H1 (cell line): ENCODE results near the gene LEKR1. TPM values are rescaled to one million over a fixed set of nuclear protein-coding genes. Genes with fewer than 3 reads are reported as not detected.

Experiments used
- CTCF ChIA-PET: fragments of 300-600 bp; sonication (Branson Sonifier 250); formaldehyde crosslinking; loops from one replicate; lab custom pipeline; 2021; ENCODE audit not compliant: partially characterized antibody; lab: Charles Lee
- POLR2A ChIA-PET: fragments of 300-600 bp; sonication (Branson Sonifier 250); formaldehyde crosslinking; loops from one replicate; lab custom pipeline; 2021; ENCODE audit warnings: inconsistent platforms; ENCODE audit not compliant: partially characterized antibody; lab: Charles Lee
- DNase-seq, 2 experiments: peaks; one replicate each; pipeline versions ENCODE4 v3.0.0 to v3.0.0-alpha.2; 2010 to 2022; ENCODE audit warnings: low spot score in 2 of 2, low read depth in 1 of 2, mixed read lengths in 1 of 2
- FAIRE-seq: peaks from 2 replicates; lab custom pipeline; 2011; peaks lifted over from hg19 to GRCh38; lab: Jason Lieb, UNC
- H2AFZ ChIP-seq: 2 replicates; pipeline ENCODE4 v1.8.1; 2012; ENCODE audit warnings: low read length, inconsistent platforms
- H2AK5ac ChIP-seq: 2 replicates; pipeline ENCODE4 v1.6.1; 2013; ENCODE audit warnings: low read depth, low read length
- H2BK120ac ChIP-seq: replicated peaks from 2 replicates; pipeline ENCODE3; 2013; ENCODE audit warnings: low read depth, low read length, inconsistent platforms
- H2BK12ac ChIP-seq: 2 replicates; pipeline ENCODE4 v1.6.1; 2013; ENCODE audit warnings: low read depth, low read length
- H2BK15ac ChIP-seq: 2 replicates; pipeline ENCODE4 v1.6.1; 2013; ENCODE audit warnings: low read length
- H2BK20ac ChIP-seq: 2 replicates; pipeline ENCODE4 v1.6.1; 2013; ENCODE audit warnings: low read length
- H2BK5ac ChIP-seq: 2 replicates; pipeline ENCODE4 v1.6.1; 2013; ENCODE audit warnings: low read depth, low read length
- H3K14ac ChIP-seq: 2 replicates; pipeline ENCODE4 v1.6.1; 2013; ENCODE audit warnings: inconsistent platforms; ENCODE audit not compliant: insufficient read length
- H3K18ac ChIP-seq: 2 replicates; pipeline ENCODE4 v1.6.1; 2013; ENCODE audit warnings: low read length; ENCODE audit errors: extremely low read depth
- H3K23ac ChIP-seq: 2 replicates; pipeline ENCODE4 v1.6.1; 2013; ENCODE audit warnings: inconsistent platforms; ENCODE audit not compliant: insufficient read length
- H3K23me2 ChIP-seq: 2 replicates; pipeline ENCODE4 v1.6.1; 2013; ENCODE audit warnings: low read depth, low read length
- H3K27ac ChIP-seq: 2 replicates; pipeline ENCODE4 v1.6.1; 2011; ENCODE audit warnings: low read depth, low read length, inconsistent platforms
- H3K27me3 ChIP-seq, 4 experiments: replicated peaks in 1 of 4; 1 replicate in 1 of 4; 2 replicates in 3 of 4; pipeline versions ENCODE4 v1.6.1 to v1.8.1; 2011 to 2013; ENCODE audit warnings: low read length in 3 of 4, mild to moderate bottlenecking in 3 of 4, inconsistent platforms in 2 of 4, mixed read lengths in 2 of 4, moderate library complexity in 1 of 4; ENCODE audit not compliant: control insufficient read depth in 3 of 4, insufficient read depth in 3 of 4; ENCODE audit errors: extremely low read depth in 1 of 4
- H3K36me3 ChIP-seq, 4 experiments: 2 replicates each; pipeline versions ENCODE4 v1.6.1 to v1.8.1; 2011 to 2013; ENCODE audit warnings: mild to moderate bottlenecking in 4 of 4, low read length in 3 of 4, moderate library complexity in 2 of 4, control low read depth in 1 of 4, inconsistent platforms in 1 of 4; ENCODE audit not compliant: insufficient read depth in 4 of 4, control insufficient read depth in 2 of 4
- H3K4ac ChIP-seq: replicated peaks from 2 replicates; pipeline ENCODE3; 2013; ENCODE audit warnings: low read length, low read depth, mixed read lengths, inconsistent platforms; ENCODE audit not compliant: insufficient read length
- H3K4me1 ChIP-seq, 4 experiments: replicated peaks in 1 of 4; 1 replicate in 1 of 4; 2 replicates in 3 of 4; pipeline versions ENCODE4 v1.6.1 to v1.8.1; 2011 to 2013; ENCODE audit warnings: low read length in 3 of 4, inconsistent platforms in 2 of 4, mixed read lengths in 1 of 4; ENCODE audit not compliant: insufficient read depth in 4 of 4, control insufficient read depth in 3 of 4
- H3K4me2 ChIP-seq, 2 experiments: 2 replicates each; pipeline versions ENCODE4 v1.6.1 to v1.8.1; 2011 to 2013; ENCODE audit warnings: low read depth in 2 of 2, low read length in 2 of 2, control low read depth in 1 of 2, inconsistent platforms in 1 of 2, mild to moderate bottlenecking in 1 of 2; ENCODE audit not compliant: insufficient read depth in 1 of 2
- H3K4me3 ChIP-seq, 4 experiments: fragments of 200-600, 300-600 bp in 1 of 4; sonication (generic), shearing (Covaris generic), sonication (Bioruptor Twin) in 1 of 4; 2 replicates each; pipeline versions ENCODE4 v1.5.1 to v1.8.1; 2011 to 2016; ENCODE audit warnings: low read length in 4 of 4, low read depth in 3 of 4, control low read depth in 2 of 4, inconsistent platforms in 2 of 4, mild to moderate bottlenecking in 2 of 4, mixed read lengths in 1 of 4, moderate library complexity in 1 of 4; ENCODE audit not compliant: insufficient read depth in 2 of 4; ENCODE audit errors: extremely low read depth in 1 of 4
- H3K56ac ChIP-seq: replicated peaks from 2 replicates; pipeline ENCODE3; 2013; ENCODE audit warnings: low read depth, mild to moderate bottlenecking, mixed read lengths, low read length, inconsistent platforms; ENCODE audit not compliant: insufficient read length
- H3K79me1 ChIP-seq: 2 replicates; pipeline ENCODE4 v1.6.1; 2013; ENCODE audit warnings: low read depth, low read length, control low read depth
- H3K79me2 ChIP-seq, 2 experiments: 2 replicates each; pipeline versions ENCODE4 v1.6.1 to v1.8.1; 2012 to 2013; ENCODE audit warnings: low read length in 2 of 2, mild to moderate bottlenecking in 2 of 2, inconsistent platforms in 1 of 2; ENCODE audit not compliant: insufficient read depth in 2 of 2, control insufficient read depth in 1 of 2
- H3K9ac ChIP-seq, 4 experiments: replicated peaks in 1 of 4; 1 replicate in 1 of 4; 2 replicates in 3 of 4; pipeline versions ENCODE4 v1.6.1 to v1.8.1; 2011 to 2013; ENCODE audit warnings: low read depth in 3 of 4, low read length in 3 of 4, control low read depth in 2 of 4, mild to moderate bottlenecking in 2 of 4, moderate library complexity in 2 of 4, inconsistent platforms in 1 of 4; ENCODE audit errors: extremely low read depth in 1 of 4
- H3K9me3 ChIP-seq, 2 experiments: 2 replicates each; pipeline versions ENCODE4 v1.6.1 to v1.8.1; 2012 to 2013; ENCODE audit warnings: mild to moderate bottlenecking in 2 of 2, moderate library complexity in 2 of 2, control low read depth in 1 of 2, inconsistent platforms in 1 of 2, low read depth in 1 of 2, low read length in 1 of 2, mixed read lengths in 1 of 2; ENCODE audit not compliant: insufficient read depth in 2 of 2
- H4K20me1 ChIP-seq, 2 experiments: replicated peaks in 1 of 2; 2 replicates each; pipeline versions ENCODE3 to v1.8.1; 2011 to 2013; ENCODE audit warnings: inconsistent platforms in 2 of 2, low read length in 2 of 2, mild to moderate bottlenecking in 1 of 2; ENCODE audit not compliant: insufficient read depth in 2 of 2, control insufficient read depth in 1 of 2
- H4K5ac ChIP-seq: 2 replicates; pipeline ENCODE4 v1.6.1; 2013; ENCODE audit warnings: low read length, low read depth, mixed read lengths, inconsistent platforms; ENCODE audit not compliant: insufficient read length
- H4K8ac ChIP-seq: 2 replicates; pipeline ENCODE4 v1.8.0; 2013; ENCODE audit warnings: mild to moderate bottlenecking, moderate library complexity, low read length, inconsistent platforms; ENCODE audit not compliant: insufficient read depth; ENCODE audit errors: extremely low read depth
- H4K91ac ChIP-seq: replicated peaks from 2 replicates; pipeline ENCODE3; 2013; ENCODE audit warnings: low read length, mixed read lengths, inconsistent platforms; ENCODE audit not compliant: insufficient read length
- ASH2L ChIP-seq: fragments of 200-600, 300-600 bp; sonication (generic); IDR thresholded peaks from one replicate; pipeline ENCODE4 v1.7.1; 2017; ENCODE audit warnings: low read length
- CBX5 ChIP-seq: fragments of 300-800, 300-1000 bp; sonication (generic); IDR thresholded peaks from 2 replicates; pipeline ENCODE4 v1.7.1; 2016; ENCODE audit warnings: antibody characterized with exemption, low read length, low read depth
- EZH2 ChIP-seq: fragments of 200-600 bp; sonication (generic); IDR thresholded peaks from 2 replicates; pipeline ENCODE4 v1.7.1; 2012; ENCODE audit warnings: low read depth, mild to moderate bottlenecking, moderate library complexity, low read length, inconsistent platforms; ENCODE audit not compliant: severe bottlenecking
- JUND ChIP-seq: IDR thresholded peaks from 2 replicates; pipeline ENCODE4 v1.6.1; 2011; ENCODE audit warnings: mild to moderate bottlenecking, improper control_type of control experiment, low read length
- KDM4A ChIP-seq: IDR thresholded peaks from one replicate; pipeline ENCODE4 v1.7.1; 2012; ENCODE audit warnings: low read depth, mild to moderate bottlenecking, moderate library complexity, low read length, inconsistent platforms; ENCODE audit not compliant: severe bottlenecking
- MAX ChIP-seq: IDR thresholded peaks from 2 replicates; pipeline ENCODE4 v1.6.1; 2012; ENCODE audit warnings: inconsistent platforms
- NRF1 ChIP-seq: IDR thresholded peaks from 2 replicates; pipeline ENCODE4 v1.6.1; 2011; ENCODE audit warnings: mild to moderate bottlenecking, low read depth, low read length, improper control_type of control experiment
- RFX5 ChIP-seq: IDR thresholded peaks from 2 replicates; pipeline ENCODE4 v1.6.1; 2011; ENCODE audit warnings: low read depth, low read length, improper control_type of control experiment, borderline replicate concordance
- SP1 ChIP-seq: IDR thresholded peaks from 2 replicates; pipeline ENCODE4 v1.6.1; 2011; ENCODE audit warnings: low read depth, low read length
- SP2 ChIP-seq: IDR thresholded peaks from 2 replicates; pipeline ENCODE4 v1.6.1; 2012; ENCODE audit warnings: mild to moderate bottlenecking, low read length, inconsistent platforms
- SRF ChIP-seq: IDR thresholded peaks from 2 replicates; pipeline ENCODE4 v1.6.1; 2011; ENCODE audit warnings: mild to moderate bottlenecking, low read depth, low read length, moderate library complexity
- TCF12 ChIP-seq: IDR thresholded peaks from 2 replicates; pipeline ENCODE4 v1.6.1; 2011; ENCODE audit warnings: low read depth, mild to moderate bottlenecking, low read length
- polyA plus RNA-seq, 7 experiments: library from polyadenylated mRNA; depleted of rRNA in 3 of 7; stranded (reverse) in 5 of 7; unstranded in 2 of 7; fragments of >200 nt in 5 of 7; fragments of 200-250 nt in 2 of 7; gene quantifications; 1 replicate in 5 of 7; 2 replicates in 1 of 7; 4 replicates in 1 of 7; pipeline versions ENCODE4 v1.2.1 to v1.2.3, GENCODE V29; 2011 to 2013; ENCODE audit warnings: missing spikeins in 2 of 7, mixed read lengths in 2 of 7
- total RNA-seq: library from RNA; stranded (reverse); fragmentation: NEBNext Ultra II Directional; extraction: Animal tissue kit (Norgen Biotek cat#: 25700); gene quantifications from 2 replicates; pipeline ENCODE4 v1.2.1, GENCODE V29; 2021

Gene LEKR1
- total and polyA plus RNA-seq, 2 of the 8 experiments (the other 6 are each of a cell fraction or from before 2014, with no cell fraction given) = 0.08 TPM; not detected in 1

GRCh38 chr3:156836701-156837100 lies 10.5 kb downstream of the LEKR1 start:
- Histone ChIP-seq H3K36me3 (no peaks in the 10 kb centered on the region), H3K4me1 (peaks cover 2 to 10% (median 6%) of the 10 kb centered on the region in 4 experiments; a peak in 5 of 7 replicates), H3K56ac (no peak overlapping the region), H2BK120ac (no peak overlapping the region), H4K8ac (no peak overlapping the region), H3K4me3 (no peak overlapping the region), H2BK20ac (no peak overlapping the region), H2BK5ac (no peak overlapping the region), H4K91ac (no peak overlapping the region), H2BK12ac (no peak overlapping the region), H3K79me2 (no peaks in the 10 kb centered on the region), H3K9ac (no peak overlapping the region), H3K18ac (no peak overlapping the region), H3K79me1 (no peaks in the 10 kb centered on the region), H3K4me2 (no peak overlapping the region), H3K27ac (no peak overlapping the region), H3K23me2 (no peaks in the 10 kb centered on the region), H3K9me3 (no peaks in the 10 kb centered on the region), H4K5ac (no peak overlapping the region), H4K20me1 (no peaks in the 10 kb centered on the region), H3K23ac (no peak overlapping the region), H3K14ac (no peak overlapping the region), H3K27me3 (no peaks in the 10 kb centered on the region; a peak in 2 of 7 replicates), H2AFZ (no peak overlapping the region), H2AK5ac (no peak overlapping the region), H2BK15ac (no peak overlapping the region), H3K4ac (no peak overlapping the region)
- TF ChIP-seq JUND (no peak), NRF1 (no peak), SP1 (no peak), KDM4A (no peak), SP2 (no peak), EZH2 (no peak), ASH2L (no peak), SRF (no peak), MAX (no peak), CBX5 (no peak), RFX5 (no peak), TCF12 (no peak)
- POLR2A ChIA-PET = no interaction called here
- DNase-seq (no peak), FAIRE-seq (no peak)
- CTCF ChIA-PET = interaction anchor here (0.9 to 1.5 kb wide), 3 partner anchors 15 to 241 kb away, joined by 3 to 5 read pairs (median 4); no protein-coding TSS in a partner anchor
